Measurements from ENCODE around the gene MEIOSIN. TPM values are rescaled to one million over a fixed set of nuclear protein-coding genes. Genes with fewer than 3 reads are reported as not detected.
"Not testable (repeated sequence)": the region's sequence is repeated elsewhere in the genome, so short reads cannot be mapped to it uniquely, and the experiment has no call there.

MEIOSIN gene
- total RNA-seq, 1 donor from 2014 or later = not detected

- TF ChIP-seq CTCF (IDR thresholded peaks at IDR 0.05; ENCODE audit: insufficient read depth, low read length, severe bottlenecking) = no peak
- Histone ChIP-seq H3K36me3 (ENCODE audit: control insufficient read depth, insufficient read depth, low read length) (no peaks in the 10 kb centered on the region), H3K4me3 (ENCODE audit: low read depth, low read length) (no peak overlapping the region), H3K27me3 (ENCODE audit: control insufficient read depth, insufficient read depth, low read length) (no peaks in the 10 kb centered on the region)
- FAIRE-seq (no peak), DNase-seq (ENCODE audit: low read depth) (no peak)
These were observed 6.5 kb downstream of the MEIOSIN start for GRCh38 chr19:45739498-45740439.

GRCh38 chr19:45742969-45743368, 9.7 kb downstream of the MEIOSIN start:
- DNase-seq (ENCODE audit: low read depth) (no peak), FAIRE-seq (no peak)
- no peak for TF ChIP-seq CTCF (IDR thresholded peaks at IDR 0.05; ENCODE audit: insufficient read depth, low read length, severe bottlenecking)
- no peaks in the 10 kb centered on the region for H3K36me3 ChIP-seq (ENCODE audit: control insufficient read depth, insufficient read depth, low read length)
- no peaks in the 10 kb centered on the region for H3K27me3 ChIP-seq (ENCODE audit: control insufficient read depth, insufficient read depth, low read length)
- H3K4me3 ChIP-seq (ENCODE audit: low read depth, low read length) = no peak overlapping the region

GRCh38 chr19:45745606-45746005, 12.4 kb downstream of the MEIOSIN start:
- Histone ChIP-seq H3K36me3 (ENCODE audit: control insufficient read depth, insufficient read depth, low read length) (no peaks in the 10 kb centered on the region), H3K27me3 (ENCODE audit: control insufficient read depth, insufficient read depth, low read length) (no peaks in the 10 kb centered on the region), H3K4me3 (ENCODE audit: low read depth, low read length) (no peak overlapping the region)
- TF ChIP-seq CTCF (IDR thresholded peaks at IDR 0.05; ENCODE audit: insufficient read depth, low read length, severe bottlenecking) = no peak
- FAIRE-seq (no peak), DNase-seq (ENCODE audit: low read depth) (no peak)

GRCh38 chr19:45746866-45747265, 13.6 kb downstream of the MEIOSIN start:
- no peak for FAIRE-seq
- no peaks in the 10 kb centered on the region for H3K36me3 ChIP-seq (ENCODE audit: control insufficient read depth, insufficient read depth, low read length)
- H3K4me3 ChIP-seq (ENCODE audit: low read depth, low read length) = no peak overlapping the region
- TF ChIP-seq CTCF (IDR thresholded peaks at IDR 0.05; ENCODE audit: insufficient read depth, low read length, severe bottlenecking) = no peak
- DNase-seq (ENCODE audit: low read depth) = no peak
- H3K27me3 ChIP-seq (ENCODE audit: control insufficient read depth, insufficient read depth, low read length) = no peaks in the 10 kb centered on the region

- H3K4me3 ChIP-seq (ENCODE audit: low read depth, low read length) = no peak overlapping the region
- no peak for FAIRE-seq
- H3K36me3 ChIP-seq (ENCODE audit: control insufficient read depth, insufficient read depth, low read length) = no peaks in the 10 kb centered on the region
- TF ChIP-seq CTCF (IDR thresholded peaks at IDR 0.05; ENCODE audit: insufficient read depth, low read length, severe bottlenecking) = no peak
- DNase-seq (ENCODE audit: low read depth) = no peak
- no peaks in the 10 kb centered on the region for H3K27me3 ChIP-seq (ENCODE audit: control insufficient read depth, insufficient read depth, low read length)
These were observed 14.3 kb downstream of the MEIOSIN start for GRCh38 chr19:45747513-45747912.

GRCh38 chr19:45751483-45751882, 18.2 kb downstream of the MEIOSIN start:
- not testable (repeated sequence) for H3K4me3 ChIP-seq (ENCODE audit: low read depth, low read length); FAIRE-seq; H3K36me3 ChIP-seq (ENCODE audit: control insufficient read depth, insufficient read depth, low read length); DNase-seq (ENCODE audit: low read depth); H3K27me3 ChIP-seq (ENCODE audit: control insufficient read depth, insufficient read depth, low read length)
